ENCODE data around the gene USP49.

Gene USP49

DNA sequence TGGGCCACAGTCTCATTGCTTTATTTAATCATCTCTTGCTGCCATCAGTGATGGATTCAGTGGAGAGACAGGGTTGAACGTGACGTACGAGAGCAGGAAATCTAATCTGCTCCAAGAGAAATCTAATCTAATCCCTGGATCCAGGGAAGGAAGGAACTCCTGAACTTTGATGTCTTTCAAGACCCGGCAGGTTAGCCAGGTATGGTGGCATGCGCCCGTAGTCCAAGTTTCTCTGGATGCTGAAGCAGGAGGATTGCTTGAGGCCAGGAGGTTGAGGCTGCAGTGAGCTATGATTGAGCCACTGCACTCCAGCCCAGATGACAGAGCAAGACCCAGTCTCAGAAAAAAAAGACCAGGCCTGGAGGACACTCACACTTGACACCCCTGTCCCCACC, 136.5 kb downstream of the USP49 start:
- Histone ChIP-seq H3K4me1 (ENCODE audit: insufficient read depth, low read length) (no peaks in the 10 kb centered on the region), H2AFZ (ENCODE audit: low read depth, low read length) (no peak overlapping the region), H3K27me3 (ENCODE audit: insufficient read depth, low read length) (peaks cover 16% of the 10 kb centered on the region), H3K36me3 (ENCODE audit: insufficient read depth, low read length) (no peaks in the 10 kb centered on the region), H3K9me3 (ENCODE audit: low read length) (no peaks in the 10 kb centered on the region), H3K4me3 (ENCODE audit: low read length) (no peak overlapping the region)

- H3K4me3 ChIP-seq (ENCODE audit: low read length), result no peak overlapping the region
- H3K27me3 ChIP-seq (ENCODE audit: insufficient read depth, low read length), result peaks cover 17% of the 10 kb centered on the region
- no peaks in the 10 kb centered on the region for H3K4me1 ChIP-seq (ENCODE audit: insufficient read depth, low read length)
- no peaks in the 10 kb centered on the region for H3K9me3 ChIP-seq (ENCODE audit: low read length)
- no peak overlapping the region for H2AFZ ChIP-seq (ENCODE audit: low read depth, low read length)
- no peaks in the 10 kb centered on the region for H3K36me3 ChIP-seq (ENCODE audit: insufficient read depth, low read length)
These were observed 137.1 kb downstream of the USP49 start for GRCh38 chr6:41757931-41758640.

DNA sequence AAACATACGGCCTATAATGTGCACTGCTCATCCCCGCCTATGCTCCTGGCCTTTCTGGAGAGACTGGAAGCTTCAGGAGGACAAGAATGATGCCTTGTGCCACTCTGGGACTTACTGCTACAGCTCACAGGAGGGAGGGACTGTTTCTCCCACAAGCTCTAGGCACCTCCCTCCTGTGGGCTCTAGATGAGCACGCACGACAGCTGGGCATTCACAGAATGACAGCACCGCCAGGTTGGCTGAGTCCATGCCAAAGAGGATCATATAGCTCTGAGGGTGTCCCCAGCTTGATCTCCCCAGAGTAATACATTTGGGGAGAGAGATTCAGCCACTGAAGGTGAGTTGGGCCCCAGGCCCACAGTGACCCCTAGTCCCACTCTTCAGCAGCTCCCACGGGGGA, 137.9 kb downstream of the USP49 start:
- Histone ChIP-seq H3K4me3 (ENCODE audit: low read length) (no peak overlapping the region), H3K36me3 (ENCODE audit: insufficient read depth, low read length) (no peaks in the 10 kb centered on the region), H3K4me1 (ENCODE audit: insufficient read depth, low read length) (no peaks in the 10 kb centered on the region), H3K9me3 (ENCODE audit: low read length) (no peaks in the 10 kb centered on the region), H2AFZ (ENCODE audit: low read depth, low read length) (no peak overlapping the region), H3K27me3 (ENCODE audit: insufficient read depth, low read length) (peaks cover 18% of the 10 kb centered on the region)

DNA sequence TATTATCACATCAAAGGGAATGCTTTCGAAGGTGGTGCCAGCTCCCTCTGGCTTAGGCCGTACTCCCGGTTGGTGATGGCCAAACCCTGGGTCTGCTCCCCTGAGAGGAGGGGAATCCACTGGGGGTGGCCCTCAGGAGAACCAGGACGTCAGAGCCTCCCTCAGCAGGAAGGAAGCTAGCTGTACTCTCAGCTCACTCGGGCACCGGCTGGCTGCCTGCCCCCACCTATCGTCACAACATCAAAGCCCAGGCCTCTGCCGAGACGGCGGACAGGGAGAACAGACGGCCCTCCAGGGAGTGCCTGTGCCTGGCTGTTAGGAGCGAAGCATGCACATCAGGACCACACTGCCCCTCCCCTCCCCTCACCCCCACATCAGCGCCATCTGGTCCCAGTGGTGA, 138.8 kb downstream of the USP49 start:
- H3K36me3 ChIP-seq (ENCODE audit: insufficient read depth, low read length), result no peaks in the 10 kb centered on the region
- H3K4me1 ChIP-seq (ENCODE audit: insufficient read depth, low read length), result no peaks in the 10 kb centered on the region
- no peak overlapping the region for H3K4me3 ChIP-seq (ENCODE audit: low read length)
- H2AFZ ChIP-seq (ENCODE audit: low read depth, low read length), result no peak overlapping the region
- H3K27me3 ChIP-seq (ENCODE audit: insufficient read depth, low read length), result peaks cover 18% of the 10 kb centered on the region
- no peaks in the 10 kb centered on the region for H3K9me3 ChIP-seq (ENCODE audit: low read length)

DNA sequence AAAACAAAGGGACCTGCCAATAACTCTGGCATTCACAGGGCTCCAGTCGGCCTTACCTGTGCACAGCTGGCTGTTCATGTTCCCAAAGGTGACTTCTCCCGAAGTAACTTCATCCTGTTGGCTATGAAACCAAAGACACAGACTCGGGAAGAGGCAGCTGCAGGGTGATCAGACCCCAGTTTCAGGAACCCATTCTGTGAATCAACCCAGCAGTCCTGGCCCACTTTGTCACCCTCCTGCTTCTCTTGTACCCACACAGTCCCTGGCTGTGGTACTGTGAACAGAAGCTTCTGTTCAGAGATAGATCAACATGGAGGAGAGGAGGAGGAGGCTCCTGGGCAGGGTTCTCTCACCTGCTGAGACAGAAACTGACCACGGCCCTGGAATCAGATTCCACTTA, 139.3 kb downstream of the USP49 start:
- no peaks in the 10 kb centered on the region for H3K4me1 ChIP-seq (ENCODE audit: insufficient read depth, low read length)
- no peaks in the 10 kb centered on the region for H3K9me3 ChIP-seq (ENCODE audit: low read length)
- H3K36me3 ChIP-seq (ENCODE audit: insufficient read depth, low read length), result no peaks in the 10 kb centered on the region
- H2AFZ ChIP-seq (ENCODE audit: low read depth, low read length), result no peak overlapping the region
- H3K4me3 ChIP-seq (ENCODE audit: low read length), result no peak overlapping the region
- H3K27me3 ChIP-seq (ENCODE audit: insufficient read depth, low read length), result peaks cover 18% of the 10 kb centered on the region

- no peak overlapping the region for H3K4me3 ChIP-seq (ENCODE audit: low read length)
- H3K27me3 ChIP-seq (ENCODE audit: insufficient read depth, low read length), result peaks cover 14% of the 10 kb centered on the region
- H3K36me3 ChIP-seq (ENCODE audit: insufficient read depth, low read length), result no peaks in the 10 kb centered on the region
- H2AFZ ChIP-seq (ENCODE audit: low read depth, low read length), result no peak overlapping the region
- no peaks in the 10 kb centered on the region for H3K4me1 ChIP-seq (ENCODE audit: insufficient read depth, low read length)
- no peaks in the 10 kb centered on the region for H3K9me3 ChIP-seq (ENCODE audit: low read length)
These were observed 144.8 kb downstream of the USP49 start for GRCh38 chr6:41750374-41750773.

DNA sequence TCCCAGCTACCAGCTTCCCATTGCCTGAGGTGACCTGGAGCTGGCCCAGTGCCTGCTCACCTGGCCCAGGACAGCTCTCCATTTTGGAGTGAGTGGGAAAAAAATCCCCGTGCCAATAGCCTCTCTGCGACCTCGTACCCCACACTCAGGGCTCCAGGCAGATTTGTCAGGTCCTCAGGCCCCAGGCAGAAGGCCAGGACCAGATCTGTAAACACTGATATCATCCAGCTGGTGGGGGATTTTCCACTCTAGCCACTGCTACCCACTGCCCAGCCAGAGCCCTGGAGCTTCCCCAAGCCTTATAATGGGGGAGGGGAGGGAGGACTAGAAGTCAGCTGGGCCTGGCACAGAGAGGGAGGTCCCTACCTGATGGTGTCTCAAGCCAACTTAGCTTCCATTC, 146.6 kb downstream of the USP49 start:
- peaks cover 13% of the 10 kb centered on the region for H3K27me3 ChIP-seq (ENCODE audit: insufficient read depth, low read length)
- H2AFZ ChIP-seq (ENCODE audit: low read depth, low read length), result no peak overlapping the region
- H3K9me3 ChIP-seq (ENCODE audit: low read length), result no peaks in the 10 kb centered on the region
- no peak overlapping the region for H3K4me3 ChIP-seq (ENCODE audit: low read length)
- H3K36me3 ChIP-seq (ENCODE audit: insufficient read depth, low read length), result no peaks in the 10 kb centered on the region
- H3K4me1 ChIP-seq (ENCODE audit: insufficient read depth, low read length), result no peaks in the 10 kb centered on the region

DNA sequence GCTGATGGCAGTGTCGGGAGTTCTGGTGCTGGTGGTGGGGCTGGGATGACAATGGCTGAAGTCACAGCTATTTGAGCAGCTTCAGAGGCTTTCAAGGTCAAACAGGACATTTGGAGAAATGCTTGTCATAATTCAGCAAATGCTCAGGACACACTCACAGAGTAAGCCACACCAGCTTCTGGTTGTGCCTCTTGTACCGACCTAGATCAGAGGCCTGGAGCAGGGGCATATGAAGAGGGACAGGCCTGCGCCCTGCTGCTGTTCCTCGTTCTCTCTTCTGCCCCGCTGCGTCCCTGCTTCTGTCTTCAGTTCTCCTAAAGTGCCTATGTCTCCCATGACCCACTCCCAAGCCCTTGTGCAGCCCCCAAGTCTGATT, 147.1 kb downstream of the USP49 start:
- no peaks in the 10 kb centered on the region for H3K9me3 ChIP-seq (ENCODE audit: low read length)
- no peaks in the 10 kb centered on the region for H3K36me3 ChIP-seq (ENCODE audit: insufficient read depth, low read length)
- H3K27me3 ChIP-seq (ENCODE audit: insufficient read depth, low read length), result peaks cover 15% of the 10 kb centered on the region
- no peak overlapping the region for H3K4me3 ChIP-seq (ENCODE audit: low read length)
- no peaks in the 10 kb centered on the region for H3K4me1 ChIP-seq (ENCODE audit: insufficient read depth, low read length)
- H2AFZ ChIP-seq (ENCODE audit: low read depth, low read length), result no peak overlapping the region

DNA sequence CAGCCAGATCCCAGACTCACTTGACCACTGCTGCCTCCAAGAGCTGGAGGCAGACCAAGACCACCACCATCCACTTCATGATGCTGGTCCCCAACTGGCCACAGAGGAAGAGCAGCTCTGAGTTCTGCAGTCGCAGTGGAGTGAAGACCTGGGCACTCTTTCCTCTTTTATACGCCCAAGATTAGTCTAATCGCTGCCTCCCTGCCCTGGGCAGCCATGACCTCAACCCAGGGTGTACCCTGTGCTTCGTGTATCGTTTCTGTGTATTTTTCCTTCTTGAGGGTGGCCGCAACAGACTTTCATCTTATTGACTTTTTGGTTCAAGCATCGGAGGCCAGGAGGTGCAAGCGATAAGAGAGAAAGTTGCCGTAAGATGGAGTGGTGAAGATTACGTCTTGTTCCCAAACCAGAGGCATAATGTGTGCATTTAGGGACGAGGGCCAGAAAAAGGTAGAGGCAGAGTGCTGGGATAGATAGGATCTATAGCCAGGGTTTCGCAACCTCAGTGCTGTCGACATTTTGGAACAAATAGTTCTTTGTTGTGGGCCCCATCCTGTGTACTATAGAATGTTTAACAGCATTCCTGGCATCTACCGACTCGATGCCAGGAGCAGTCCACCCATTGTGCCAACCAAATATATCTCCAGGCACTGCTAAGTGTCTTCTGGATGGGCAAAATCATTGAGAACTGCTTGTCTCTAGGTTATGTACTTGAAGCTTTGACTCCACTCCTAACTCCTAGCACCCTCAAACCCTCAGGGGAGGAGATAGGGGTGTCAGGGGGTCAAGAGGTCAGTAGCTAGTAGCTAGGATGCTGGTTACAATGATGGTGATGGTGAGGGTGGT, 147.7 kb downstream of the USP49 start, which contains the start of gene PGC:
Gene PGC, minus strand, starts transcription at position 142 of the 846 bp plus-strand sequence. Its CDS starts 63 bp downstream, at position 79.
- Histone ChIP-seq H3K27me3 (ENCODE audit: insufficient read depth, low read length) (peaks cover 14% of the 10 kb centered on the region), H3K4me1 (ENCODE audit: insufficient read depth, low read length) (no peaks in the 10 kb centered on the region), H2AFZ (ENCODE audit: low read depth, low read length) (no peak within 1 kb of the TSS), H3K4me3 (ENCODE audit: low read length) (no peak within 1 kb of the TSS), H3K36me3 (ENCODE audit: insufficient read depth, low read length) (no peaks in the 10 kb centered on the region), H3K9me3 (ENCODE audit: low read length) (no peaks in the 10 kb centered on the region)

DNA sequence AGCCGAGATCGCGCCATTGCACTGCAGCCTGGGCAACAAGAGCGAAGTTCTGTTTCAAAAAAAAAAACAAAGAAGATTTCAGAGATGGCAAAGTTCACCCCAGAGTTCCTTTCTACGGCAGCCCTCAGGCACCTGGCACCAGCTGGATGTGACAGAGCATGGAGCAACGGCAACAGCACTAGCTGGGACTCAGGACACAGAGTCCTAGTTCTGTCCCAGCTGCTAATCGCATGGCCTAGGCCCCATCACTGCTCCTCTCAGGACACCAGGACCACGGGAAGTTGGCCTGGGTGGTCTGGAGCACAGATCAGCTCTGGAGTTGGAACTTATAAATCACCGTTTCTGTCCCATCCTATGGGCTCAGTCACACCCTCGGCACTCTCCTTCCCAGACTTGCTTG, 149.1 kb downstream of the USP49 start:
- no peaks in the 10 kb centered on the region for H3K36me3 ChIP-seq (ENCODE audit: insufficient read depth, low read length)
- no peak overlapping the region for H3K4me3 ChIP-seq (ENCODE audit: low read length)
- H2AFZ ChIP-seq (ENCODE audit: low read depth, low read length), result no peak overlapping the region
- H3K4me1 ChIP-seq (ENCODE audit: insufficient read depth, low read length), result no peaks in the 10 kb centered on the region
- H3K27me3 ChIP-seq (ENCODE audit: insufficient read depth, low read length), result peaks cover 14% of the 10 kb centered on the region
- H3K9me3 ChIP-seq (ENCODE audit: low read length), result no peaks in the 10 kb centered on the region

GRCh38 chr6:41744236-41744787, 150.9 kb downstream of the USP49 start:
- Histone ChIP-seq H3K4me1 (ENCODE audit: insufficient read depth, low read length) (no peaks in the 10 kb centered on the region), H3K4me3 (ENCODE audit: low read length) (no peak overlapping the region)

GRCh38 chr6:41743406-41744235, 151.6 kb downstream of the USP49 start:
- H3K36me3 ChIP-seq (ENCODE audit: insufficient read depth, low read length), result no peaks in the 10 kb centered on the region
- H2AFZ ChIP-seq (ENCODE audit: low read depth, low read length), result no peak overlapping the region
- no peak overlapping the region for H3K4me3 ChIP-seq (ENCODE audit: low read length)
- H3K27me3 ChIP-seq (ENCODE audit: insufficient read depth, low read length), result peaks cover 30% of the 10 kb centered on the region
- H3K4me1 ChIP-seq (ENCODE audit: insufficient read depth, low read length), result no peaks in the 10 kb centered on the region
- H3K9me3 ChIP-seq (ENCODE audit: low read length), result no peaks in the 10 kb centered on the region

More at GRCh38 chr6:41744236-41744787, 150.9 kb downstream of the USP49 start:
- no peaks in the 10 kb centered on the region for H3K9me3 ChIP-seq (ENCODE audit: low read length)
- H2AFZ ChIP-seq (ENCODE audit: low read depth, low read length), result no peak overlapping the region
- H3K36me3 ChIP-seq (ENCODE audit: insufficient read depth, low read length), result no peaks in the 10 kb centered on the region
- peaks cover 26% of the 10 kb centered on the region for H3K27me3 ChIP-seq (ENCODE audit: insufficient read depth, low read length)

All from neuron (in vitro differentiated cells).